HG02970 (cell line): ENCODE measurements around the gene RETREG1.
A peak's percentile ranks its signal among the peaks of the same experiment; 100 is the strongest.
"Not testable (repeated sequence)": the region's sequence is repeated elsewhere in the genome, so short reads cannot be mapped to it uniquely, and the experiment has no call there.

Experiments
- ATAC-seq: cut with Tn5 transposase; IDR thresholded peaks from one replicate; pipeline ENCODE4 v1.9.1; 2021; ENCODE audit warnings: mild to moderate bottlenecking, moderate library complexity, moderate number of reproducible peaks; ENCODE audit not compliant: unreplicated experiment, low FRiP score

Gene RETREG1

GRCh38 chr5:16616536-16617273, at the start of gene RETREG1:
TSS of gene RETREG1 (minus strand) at chr5:16616997. CDS start at chr5:16616971, 26 bp downstream.
- peak; percentile 51 for ATAC-seq

GRCh38 chr5:16666130-16666882, 49.5 kb upstream of the RETREG1 start:
- no peak for ATAC-seq

GRCh38 chr5:16665601-16666000, 48.8 kb upstream of the RETREG1 start:
- ATAC-seq = no peak

GRCh38 chr5:16664368-16664767, 47.6 kb upstream of the RETREG1 start:
- no peak for ATAC-seq

GRCh38 chr5:16663840-16664239, 47.0 kb upstream of the RETREG1 start:
- ATAC-seq = no peak

GRCh38 chr5:16661713-16662112, 44.9 kb upstream of the RETREG1 start:
- no peak for ATAC-seq

- ATAC-seq = no peak
Observed at GRCh38 chr5:16660982-16661381, 44.2 kb upstream of the RETREG1 start.

- ATAC-seq = no peak
Observed at GRCh38 chr5:16659536-16659935, 42.7 kb upstream of the RETREG1 start.

GRCh38 chr5:16656561-16657191, 39.9 kb upstream of the RETREG1 start:
- no peak for ATAC-seq

- no peak for ATAC-seq
Observed at GRCh38 chr5:16654647-16655334, 38.0 kb upstream of the RETREG1 start.

- ATAC-seq = not testable (repeated sequence)
Observed at GRCh38 chr5:16648739-16649138, 31.9 kb upstream of the RETREG1 start.

GRCh38 chr5:16644301-16644889, 27.6 kb upstream of the RETREG1 start:
- ATAC-seq = no peak

- ATAC-seq = no peak
Observed at GRCh38 chr5:16642867-16643266, 26.1 kb upstream of the RETREG1 start.

GRCh38 chr5:16639206-16639605, 22.4 kb upstream of the RETREG1 start:
- ATAC-seq = no peak

- ATAC-seq = no peak
Observed at GRCh38 chr5:16628376-16628775, 11.6 kb upstream of the RETREG1 start.

GRCh38 chr5:16626696-16627264, 10.0 kb upstream of the RETREG1 start:
- ATAC-seq = no peak

GRCh38 chr5:16625096-16625495, 8.3 kb upstream of the RETREG1 start:
- ATAC-seq = no peak

GRCh38 chr5:16619136-16619535, 2.3 kb upstream of the RETREG1 start:
- ATAC-seq = no peak

GRCh38 chr5:16618138-16618897, 1.5 kb upstream of the RETREG1 start:
- ATAC-seq = no peak
